ENCODE results near the gene LRPAP1.

- TF ChIP-seq, protein P1, sequence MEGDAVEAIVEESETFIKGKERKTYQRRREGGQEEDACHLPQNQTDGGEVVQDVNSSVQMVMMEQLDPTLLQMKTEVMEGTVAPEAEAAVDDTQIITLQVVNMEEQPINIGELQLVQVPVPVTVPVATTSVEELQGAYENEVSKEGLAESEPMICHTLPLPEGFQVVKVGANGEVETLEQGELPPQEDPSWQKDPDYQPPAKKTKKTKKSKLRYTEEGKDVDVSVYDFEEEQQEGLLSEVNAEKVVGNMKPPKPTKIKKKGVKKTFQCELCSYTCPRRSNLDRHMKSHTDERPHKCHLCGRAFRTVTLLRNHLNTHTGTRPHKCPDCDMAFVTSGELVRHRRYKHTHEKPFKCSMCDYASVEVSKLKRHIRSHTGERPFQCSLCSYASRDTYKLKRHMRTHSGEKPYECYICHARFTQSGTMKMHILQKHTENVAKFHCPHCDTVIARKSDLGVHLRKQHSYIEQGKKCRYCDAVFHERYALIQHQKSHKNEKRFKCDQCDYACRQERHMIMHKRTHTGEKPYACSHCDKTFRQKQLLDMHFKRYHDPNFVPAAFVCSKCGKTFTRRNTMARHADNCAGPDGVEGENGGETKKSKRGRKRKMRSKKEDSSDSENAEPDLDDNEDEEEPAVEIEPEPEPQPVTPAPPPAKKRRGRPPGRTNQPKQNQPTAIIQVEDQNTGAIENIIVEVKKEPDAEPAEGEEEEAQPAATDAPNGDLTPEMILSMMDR (IDR thresholded peaks at IDR 0.05) = no peak
- no peak for TF ChIP-seq POLR2A (IDR thresholded peaks at IDR 0.05)
Measured at GRCh38 chr4:3464349-3464905, 67.8 kb downstream of the LRPAP1 start.

Measured in prostate gland (tissue), 2 donors.